ENCODE measurements around the gene F7. TPM values are rescaled to one million over a fixed set of nuclear protein-coding genes. Genes with fewer than 3 reads are reported as not detected.

Gene F7
- total RNA-seq, 1 experiment from 2014 or later, result not detected

DNA sequence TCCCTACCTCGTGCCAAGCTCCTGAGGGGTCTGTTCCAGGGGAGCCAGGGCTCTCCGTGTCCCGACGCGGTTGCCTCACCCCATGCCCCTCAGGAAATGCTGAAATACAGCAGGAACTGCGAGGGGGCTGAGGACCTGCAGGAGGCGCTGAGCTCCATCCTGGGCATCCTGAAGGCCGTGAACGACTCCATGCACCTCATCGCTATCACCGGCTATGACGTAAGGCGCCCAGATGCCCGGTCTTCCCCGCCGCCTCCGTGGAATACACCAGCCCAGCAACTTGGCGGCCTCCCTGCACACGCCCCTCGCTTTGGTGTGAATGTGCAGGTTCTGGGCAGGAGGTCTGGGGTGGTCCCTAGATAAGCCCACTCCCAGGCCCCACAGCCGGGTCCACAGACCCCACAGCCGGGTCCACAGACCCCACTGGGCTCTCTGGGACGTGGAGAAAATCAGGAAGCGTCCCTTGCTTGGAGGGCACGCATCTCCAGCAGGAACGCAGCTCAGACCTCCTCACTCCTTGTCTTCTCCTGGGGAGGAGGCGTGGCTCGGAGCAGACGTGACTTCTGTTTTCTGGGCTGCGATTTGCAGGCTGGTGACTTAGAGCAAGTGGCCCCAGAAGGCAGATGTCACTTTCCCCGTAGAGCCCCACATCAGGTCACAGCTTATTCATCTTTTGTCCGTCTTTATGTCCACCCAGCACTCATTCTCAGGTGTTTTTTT lies 19.4 kb upstream of the F7 start:
- DNase-seq (no peak), ATAC-seq (no peak)
- no peaks in the 10 kb centered on the region for H3K36me3 ChIP-seq (ENCODE audit: low read depth, low read length)
- no peaks in the 10 kb centered on the region for H3K9me2 ChIP-seq (replicated peaks; ENCODE audit: low read length)
- H3K9me3 ChIP-seq (ENCODE audit: low read length), result no peaks in the 10 kb centered on the region
- ChIA-PET POLR2A (ENCODE audit: unreplicated experiment) (no interaction called here), CTCF (no interaction called here)
- no peak for TF ChIP-seq EZH2phosphoT487 (IDR thresholded peaks at IDR 0.05; ENCODE audit: borderline replicate concordance, low read length)
- no peak for TF ChIP-seq CTCF (conservative IDR thresholded peaks at IDR 0.05; ENCODE audit: low read depth, low read length)
- TF ChIP-seq EZH2 (IDR thresholded peaks at IDR 0.05; ENCODE audit: low read length, unreplicated experiment), result no peak
- H4K20me1 ChIP-seq (ENCODE audit: low read length), result no peaks in the 10 kb centered on the region
- no peak overlapping the region for H3K4me3 ChIP-seq (ENCODE audit: low read length)
- H3K79me2 ChIP-seq (ENCODE audit: low read length), result no peaks in the 10 kb centered on the region
- H3K4me1 ChIP-seq (ENCODE audit: insufficient read depth, low read length), result peaks cover 4% of the 10 kb centered on the region; the same call in 1 of the 2 replicates
- no peak overlapping the region for H3K27ac ChIP-seq (ENCODE audit: low read length)
- H3K27me3 ChIP-seq (ENCODE audit: low read length), result no peaks in the 10 kb centered on the region
- H2AFZ ChIP-seq (ENCODE audit: low read length), result no peak overlapping the region
- BruUV-seq (replicated peaks), result no TSS peak
- H3F3A ChIP-seq (ENCODE audit: low read length, unreplicated experiment), result no peaks in the 10 kb centered on the region
- no peak overlapping the region for H3K9ac ChIP-seq (ENCODE audit: low read length)
- no peak overlapping the region for H3K4me2 ChIP-seq (ENCODE audit: low read length)
- intact Hi-C loops (cut with micrococcal nuclease), result no loop called here

DNA sequence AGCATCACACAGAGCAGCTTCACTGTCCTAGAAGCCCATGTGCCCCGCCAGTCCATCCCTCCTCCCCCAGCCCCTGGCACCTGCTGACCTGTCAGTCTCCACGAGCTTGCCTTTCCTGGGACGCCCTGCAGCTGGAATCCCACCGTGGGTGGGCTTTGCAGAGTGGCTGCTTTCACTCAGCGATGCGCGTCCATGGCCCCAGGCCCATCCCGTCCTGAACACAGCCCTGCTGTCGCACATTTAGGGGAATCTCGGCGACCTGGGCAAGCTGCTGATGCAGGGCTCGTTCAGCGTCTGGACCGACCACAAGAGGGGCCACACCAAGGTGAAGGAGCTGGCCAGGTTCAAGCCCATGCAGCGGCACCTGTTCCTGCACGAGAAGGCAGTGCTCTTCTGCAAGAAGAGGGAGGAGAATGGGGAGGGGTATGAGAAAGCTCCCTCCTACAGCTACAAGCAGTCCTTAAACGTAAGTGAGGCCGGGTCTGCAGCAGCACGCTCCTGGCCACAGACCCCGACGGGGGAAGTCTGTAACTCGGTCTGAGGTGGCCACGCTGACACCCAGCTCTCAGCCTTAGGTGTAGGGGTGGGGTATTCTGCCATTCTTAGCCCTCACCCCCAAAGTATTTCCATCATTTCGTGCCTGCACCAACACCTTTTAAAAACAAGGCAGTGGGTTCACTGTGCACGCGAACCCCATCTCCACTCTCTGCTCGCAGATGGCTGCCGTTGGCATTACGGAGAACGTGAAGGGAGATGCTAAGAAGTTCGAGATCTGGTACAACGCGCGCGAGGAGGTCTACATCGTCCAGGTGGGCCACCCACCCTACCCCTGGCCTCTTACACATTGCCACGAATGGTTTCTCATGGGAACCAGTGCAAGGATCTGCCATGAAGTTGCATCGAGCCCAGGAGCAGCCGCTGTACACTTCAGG lies 18.3 kb upstream of the F7 start:
- DNase-seq, result no peak
- ChIA-PET POLR2A (ENCODE audit: unreplicated experiment) (no interaction called here), CTCF (no interaction called here)
- Histone ChIP-seq H3K79me2 (ENCODE audit: low read length) (no peaks in the 10 kb centered on the region), H3K9ac (ENCODE audit: low read length) (no peak overlapping the region), H3K4me1 (ENCODE audit: insufficient read depth, low read length) (peaks cover 4% of the 10 kb centered on the region; the same call in 1 of the 2 replicates), H2AFZ (ENCODE audit: low read length) (no peak overlapping the region), H3K27ac (ENCODE audit: low read length) (no peak overlapping the region), H3K9me2 (replicated peaks; ENCODE audit: low read length) (no peaks in the 10 kb centered on the region), H3K4me3 (ENCODE audit: low read length) (no peak overlapping the region), H4K20me1 (ENCODE audit: low read length) (no peaks in the 10 kb centered on the region), H3K27me3 (ENCODE audit: low read length) (no peaks in the 10 kb centered on the region), H3K36me3 (ENCODE audit: low read depth, low read length) (no peaks in the 10 kb centered on the region), H3F3A (ENCODE audit: low read length, unreplicated experiment) (no peaks in the 10 kb centered on the region), H3K4me2 (ENCODE audit: low read length) (no peak overlapping the region), H3K9me3 (ENCODE audit: low read length) (no peaks in the 10 kb centered on the region)
- TF ChIP-seq EZH2 (IDR thresholded peaks at IDR 0.05; ENCODE audit: low read length, unreplicated experiment) (no peak), EZH2phosphoT487 (IDR thresholded peaks at IDR 0.05; ENCODE audit: borderline replicate concordance, low read length) (no peak), CTCF (conservative IDR thresholded peaks at IDR 0.05; ENCODE audit: low read depth, low read length) (no peak)
- ATAC-seq, result no peak
- no TSS peak for BruUV-seq (replicated peaks)
- intact Hi-C loops (cut with micrococcal nuclease), result no loop called here

Data from PC-3 (cell line).